Common myeloid progenitor, CD34-positive (primary cell): Measurements from ENCODE around the gene TMEM101.
"Not testable (repeated sequence)": the region's sequence is repeated elsewhere in the genome, so short reads cannot be mapped to it uniquely, and the experiment has no call there.

Source experiments
- CTCF ChIA-PET: fragments of 350-600 bp; sonication (Branson Sonifier 250); formaldehyde crosslinking; loops from one replicate; lab custom pipeline; 2021; ENCODE audit warnings: antibody characterized with exemption; lab: Charles Lee
- POLR2A ChIA-PET: fragments of 350-600 bp; sonication (Branson Sonifier 250); formaldehyde crosslinking; loops from one replicate; lab custom pipeline; 2021; ENCODE audit warnings: antibody characterized with exemption; lab: Charles Lee
- DNase-seq, 3 donors: peaks; one replicate each; pipeline versions ENCODE4 v3.0.0 to v3.0.0-alpha.2; 2013
- H3K27ac ChIP-seq, 2 experiments: 1 replicate in 1 of 2; 2 replicates in 1 of 2; pipeline ENCODE4 v1.7.0; 2013; ENCODE audit warnings: inconsistent platforms in 2 of 2, low read length in 2 of 2, mild to moderate bottlenecking in 2 of 2, low read depth in 1 of 2, moderate library complexity in 1 of 2; ENCODE audit not compliant: severe bottlenecking in 2 of 2, insufficient read depth in 1 of 2, poor library complexity in 1 of 2
- H3K27me3 ChIP-seq, 5 experiments: replicated peaks in 2 of 5; 1 replicate in 3 of 5; 2 replicates in 2 of 5; pipeline versions ENCODE4 v1.6.1 to v1.7.0; 2013; ENCODE audit warnings: low read length in 4 of 5, mild to moderate bottlenecking in 2 of 5, moderate library complexity in 2 of 5, inconsistent platforms in 1 of 5; ENCODE audit not compliant: insufficient read depth in 5 of 5, control insufficient read depth in 4 of 5
- H3K36me3 ChIP-seq, 4 experiments: 1 replicate in 2 of 4; 2 replicates in 2 of 4; pipeline versions ENCODE4 v1.6.1 to v1.7.0; 2013; ENCODE audit warnings: low read length in 3 of 4, control low read depth in 1 of 4, mild to moderate bottlenecking in 1 of 4; ENCODE audit not compliant: control insufficient read depth in 4 of 4, insufficient read depth in 4 of 4
- H3K4me1 ChIP-seq, 4 experiments: 1 replicate in 3 of 4; 2 replicates in 1 of 4; pipeline versions ENCODE4 v1.6.1 to v1.7.1; 2013; ENCODE audit warnings: low read length in 3 of 4, mild to moderate bottlenecking in 3 of 4, control low read depth in 1 of 4, inconsistent platforms in 1 of 4, moderate library complexity in 1 of 4; ENCODE audit not compliant: control insufficient read depth in 4 of 4, insufficient read depth in 4 of 4; ENCODE audit errors: control extremely low read depth in 1 of 4
- H3K4me3 ChIP-seq, 7 experiments: 1 replicate in 4 of 7; 2 replicates in 3 of 7; pipeline versions ENCODE4 v1.5.1 to v1.7.0; 2013; ENCODE audit warnings: mild to moderate bottlenecking in 7 of 7, low read length in 6 of 7, moderate library complexity in 6 of 7, inconsistent platforms in 2 of 7, low read depth in 2 of 7, control low read depth in 1 of 7; ENCODE audit not compliant: insufficient read depth in 4 of 7, control insufficient read depth in 1 of 7; ENCODE audit errors: extremely low read depth in 1 of 7
- H3K9me3 ChIP-seq, 5 experiments: 1 replicate in 4 of 5; 2 replicates in 1 of 5; pipeline versions ENCODE4 v1.6.1 to v1.7.1; 2013; ENCODE audit warnings: low read length in 4 of 5, mild to moderate bottlenecking in 2 of 5, inconsistent platforms in 1 of 5, low read depth in 1 of 5, moderate library complexity in 1 of 5; ENCODE audit not compliant: control insufficient read depth in 4 of 5, insufficient read depth in 2 of 5; ENCODE audit errors: control extremely low read depth in 1 of 5
- WGBS: methylation state at CpG from one replicate; pipeline ENCODE4 v1.1.5; 2013; ENCODE audit not compliant: insufficient coverage; 5-methylcytosine and 5-hydroxymethylcytosine counted together

TMEM101 gene

GRCh38 chr17:43967251-43967875, 47.4 kb downstream of the TMEM101 start:
- H3K27me3 ChIP-seq = peaks cover 0 to 4% (median 0%) of the 10 kb centered on the region in 5 experiments
- DNase-seq = no peak
- no peak overlapping the region for H3K27ac ChIP-seq
- POLR2A ChIA-PET = no interaction called here
- no peak overlapping the region for H3K4me3 ChIP-seq
- no peaks in the 10 kb centered on the region for H3K9me3 ChIP-seq
- WGBS = 83% methylated on average over 7 of the region's 9 CpGs
- no peaks in the 10 kb centered on the region for H3K4me1 ChIP-seq
- no peaks in the 10 kb centered on the region for H3K36me3 ChIP-seq
- CTCF ChIA-PET = interaction anchor here (0.9 to 1.6 kb wide), 2 partner anchors 23 to 27 kb away, joined by 3 to 4 read pairs; no protein-coding TSS in a partner anchor

DNA sequence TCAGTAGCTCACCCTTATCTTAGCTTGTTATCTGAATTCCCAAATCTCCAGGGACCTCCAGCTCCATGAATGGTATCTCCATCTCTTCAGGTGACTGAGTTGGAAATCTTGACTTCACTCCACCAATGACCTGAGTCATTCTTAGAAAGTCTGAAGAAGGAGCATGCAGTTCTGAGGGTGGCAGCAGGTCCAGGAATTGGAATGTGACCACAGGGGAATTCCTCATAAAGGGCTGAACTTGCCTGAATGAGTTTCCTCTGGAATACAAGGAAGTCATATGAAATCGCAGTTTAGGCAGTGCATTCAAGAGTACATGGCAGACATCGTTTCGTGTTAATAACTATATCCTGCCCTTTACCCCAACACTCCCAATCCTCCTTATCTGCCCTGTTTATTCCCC, 48.5 kb downstream of the TMEM101 start:
- no peak overlapping the region for H3K4me3 ChIP-seq
- WGBS = 88% methylated on average over 1 of the region's 3 CpGs
- H3K27ac ChIP-seq = no peak overlapping the region
- H3K27me3 ChIP-seq = peaks cover 0 to 5% (median 2%) of the 10 kb centered on the region in 5 experiments
- no peaks in the 10 kb centered on the region for H3K9me3 ChIP-seq
- CTCF ChIA-PET = interaction anchor here (0.5 kb wide), 1 partner anchor 415 kb away, joined by 3 read pairs; no protein-coding TSS in a partner anchor
- no peaks in the 10 kb centered on the region for H3K36me3 ChIP-seq
- no peaks in the 10 kb centered on the region for H3K4me1 ChIP-seq
- DNase-seq = no peak
- POLR2A ChIA-PET = no interaction called here

DNA sequence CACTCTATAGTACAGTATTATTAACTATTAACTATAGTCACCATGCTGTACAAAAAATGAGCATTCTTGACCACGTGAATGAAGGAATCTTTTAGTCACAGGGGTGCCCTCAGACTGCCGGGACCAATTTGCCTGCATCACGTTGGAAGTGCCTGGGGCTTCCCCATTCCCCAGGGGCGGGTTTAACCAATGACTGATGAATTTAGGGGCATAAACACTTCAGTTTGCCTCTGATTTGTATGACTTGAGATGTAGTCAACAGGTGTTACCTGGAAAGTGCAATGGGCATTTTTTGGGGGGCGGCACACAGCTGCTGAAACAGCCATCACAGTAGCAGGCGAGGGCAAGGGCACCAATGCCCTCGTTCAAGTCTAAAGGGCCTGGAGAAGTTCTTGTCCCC, 52.3 kb downstream of the TMEM101 start:
- POLR2A ChIA-PET = no interaction called here
- Histone ChIP-seq H3K4me1 (no peaks in the 10 kb centered on the region), H3K27ac (no peak overlapping the region), H3K27me3 (peaks cover 0 to 5% (median 3%) of the 10 kb centered on the region in 5 experiments), H3K36me3 (no peaks in the 10 kb centered on the region), H3K4me3 (no peak overlapping the region), H3K9me3 (no peaks in the 10 kb centered on the region)
- DNase-seq = no peak
- CTCF ChIA-PET = interaction anchor here (1.4 to 1.6 kb wide), 2 partner anchors 10 to 23 kb away, joined by 4 read pairs; no protein-coding TSS in a partner anchor
- 76% methylated on average over 5 of the region's 7 CpGs for WGBS

DNA sequence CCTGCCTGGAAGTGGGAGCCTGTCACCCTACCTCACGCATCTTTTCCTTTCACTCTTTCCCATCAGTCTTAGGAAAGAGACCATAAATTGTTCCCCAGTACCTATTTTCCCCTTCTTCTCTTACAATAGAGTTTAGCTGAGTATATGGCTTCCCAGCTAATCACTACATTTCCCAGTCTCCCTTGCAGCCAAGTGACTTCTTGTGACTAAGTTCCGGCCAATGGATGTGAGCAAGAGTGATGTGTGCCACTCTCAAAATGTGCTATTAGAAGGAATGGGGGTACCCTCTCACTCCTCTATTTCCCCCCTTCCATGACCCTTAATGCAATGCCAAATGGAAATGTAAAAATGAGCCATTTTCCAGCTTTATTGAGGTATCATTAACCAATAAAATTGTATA, 52.8 kb downstream of the TMEM101 start:
- Histone ChIP-seq H3K4me3 (no peak overlapping the region), H3K36me3 (no peaks in the 10 kb centered on the region), H3K27ac (no peak overlapping the region), H3K9me3 (no peaks in the 10 kb centered on the region), H3K27me3 (peaks cover 0 to 5% (median 3%) of the 10 kb centered on the region in 5 experiments), H3K4me1 (no peaks in the 10 kb centered on the region)
- ChIA-PET CTCF (interaction anchor here (0.8 to 1.6 kb wide), 5 partner anchors 10 to 42 kb away, joined by 3 to 4 read pairs (median 4); partner anchors contain the start of gene NAGS), POLR2A (no interaction called here)
- no peak for DNase-seq
- 100% methylated on average over 1 of the region's 2 CpGs for WGBS

GRCh38 chr17:43961292-43961691, 53.5 kb downstream of the TMEM101 start:
- 98% methylated on average over 6 of the region's 6 CpGs for WGBS
- ChIA-PET POLR2A (interaction anchor here (0.6 kb wide), 1 partner anchor 1178 kb away, joined by 4 read pairs; no protein-coding TSS in a partner anchor), CTCF (interaction anchor here (0.8 to 1.6 kb wide), 4 partner anchors 15 to 43 kb away, joined by 3 to 4 read pairs (median 4); partner anchors contain the start of gene NAGS)
- H3K36me3 ChIP-seq, H3K9me3 ChIP-seq, DNase-seq, H3K27me3 ChIP-seq, H3K4me1 ChIP-seq, H3K27ac ChIP-seq, H3K4me3 ChIP-seq: not testable (repeated sequence)
